HepG2 (cell line): ENCODE results near the gene RUNDC1. TPM values are rescaled to one million over a fixed set of nuclear protein-coding genes. Genes with fewer than 3 reads are reported as not detected.

Experiments used
- AGO1 ChIP-seq: fragments of 200-400 bp; formaldehyde crosslinking; IDR thresholded peaks from 2 replicates; pipeline ENCODE4 v1.6.1; 2017; ENCODE audit warnings: mild to moderate bottlenecking, low read depth, low read length, moderate library complexity; ENCODE audit not compliant: poor library complexity, severe bottlenecking
- ARID2 ChIP-seq: sonication (generic); formaldehyde crosslinking; IDR thresholded peaks from 2 replicates; pipeline ENCODE4 v1.8.1; 2022; ENCODE audit warnings: mild to moderate bottlenecking, missing genetic modification reagents, borderline replicate concordance
- ARNT ChIP-seq: fragments of 450-650 bp; IDR thresholded peaks from 2 replicates; pipeline ENCODE4 v1.6.1; 2017
- ATRX ChIP-seq: sonication (generic); formaldehyde crosslinking; IDR thresholded peaks from 2 replicates; pipeline ENCODE4 v1.4.0; 2020; ENCODE audit warnings: missing genetic modification reagents, borderline replicate concordance
- BCL6 ChIP-seq: IDR thresholded peaks from 2 replicates; pipeline ENCODE4 v1.6.1; 2016; ENCODE audit warnings: missing genetic modification reagents, missing compliant biosample characterization
- HDAC6 ChIP-seq: fragments of 200-600 bp; sonication (generic); IDR thresholded peaks from 2 replicates; pipeline ENCODE4 v1.7.0; 2017; ENCODE audit warnings: mild to moderate bottlenecking, antibody characterized with exemption, low read length, low read depth
- JUNB ChIP-seq: sonication (generic); formaldehyde crosslinking; IDR thresholded peaks from 2 replicates; pipeline ENCODE4 v1.8.0; 2022; ENCODE audit warnings: missing genetic modification reagents, mild to moderate bottlenecking, borderline replicate concordance
- KLF12 ChIP-seq: sonication (generic); formaldehyde crosslinking; IDR thresholded peaks from 2 replicates; pipeline ENCODE4 v1.4.0; 2020; ENCODE audit warnings: missing genetic modification reagents, borderline replicate concordance
- MAFK ChIP-seq, 2 experiments: IDR thresholded peaks in 1 of 2; conservative IDR thresholded peaks in 1 of 2; 2 replicates each; pipeline ENCODE4 v1.6.1; 2011; ENCODE audit warnings: improper control_type of control experiment in 2 of 2, low read length in 2 of 2
- MIXL1 ChIP-seq: IDR thresholded peaks from 2 replicates; pipeline ENCODE4 v1.6.1; 2016
- MXD3 ChIP-seq: IDR thresholded peaks from 2 replicates; pipeline ENCODE4 v1.6.1; 2016; ENCODE audit warnings: mild to moderate bottlenecking, missing biosample characterization, missing genetic modification reagents
- ZNF205 ChIP-seq: IDR thresholded peaks from 2 replicates; pipeline ENCODE4 v1.6.1; 2018; ENCODE audit warnings: missing biosample characterization, missing genetic modification reagents
- ZNF234 ChIP-seq: sonication (generic); formaldehyde crosslinking; conservative IDR thresholded peaks from 2 replicates; pipeline ENCODE4 v1.5.1; 2020; ENCODE audit warnings: mild to moderate bottlenecking, missing genetic modification reagents
- ZNF24 ChIP-seq: fragments of 450-650 bp; IDR thresholded peaks from 2 replicates; pipeline ENCODE4 v1.6.1; 2017; ENCODE audit warnings: antibody characterized with exemption, mild to moderate bottlenecking
- ZNF276 ChIP-seq: sonication (generic); formaldehyde crosslinking; IDR thresholded peaks from 2 replicates; pipeline ENCODE4 v1.4.0; 2020; ENCODE audit warnings: mild to moderate bottlenecking, low read depth, missing genetic modification reagents
- ZNF354B ChIP-seq: sonication (generic); formaldehyde crosslinking; IDR thresholded peaks from 2 replicates; pipeline ENCODE4 v1.8.0; 2022; ENCODE audit warnings: mild to moderate bottlenecking, missing genetic modification reagents
- ZSCAN21 ChIP-seq: sonication (generic); formaldehyde crosslinking; IDR thresholded peaks from 2 replicates; pipeline ENCODE4 v1.8.0; 2022; ENCODE audit warnings: mild to moderate bottlenecking, missing genetic modification reagents, moderate library complexity, borderline replicate concordance
- polyA plus RNA-seq, 8 experiments: library from polyadenylated mRNA; depleted of rRNA in 3 of 8; stranded (reverse) in 7 of 8; unstranded in 1 of 8; fragments of >200 nt; fragmentation: Illumina TruSeq in 4 of 8; extraction: Trizol in 4 of 8; gene quantifications; 2 replicates each; pipeline versions ENCODE4 v1.2.1 to v1.2.3, GENCODE V29; 2011 to 2016; ENCODE audit warnings: low read depth in 4 of 8, missing spikeins in 1 of 8, mixed read lengths in 1 of 8; ENCODE audit not compliant: insufficient read depth in 1 of 8
- total RNA-seq, 5 experiments: library from RNA; depleted of rRNA; stranded (reverse); fragments of >200 nt; fragmentation: Illumina TruSeq; extraction: Trizol; gene quantifications; 2 replicates each; pipeline ENCODE4 v1.2.3, GENCODE V29; 2016; ENCODE audit warnings: low read depth in 1 of 5
- TF ChIP-seq, protein P1 (sequence below): sonication (generic); formaldehyde crosslinking; IDR thresholded peaks from 2 replicates; pipeline ENCODE4 v1.4.0; 2020; ENCODE audit warnings: missing genetic modification reagents
- TF ChIP-seq, protein P2 (sequence below): sonication (generic); formaldehyde crosslinking; IDR thresholded peaks from 2 replicates; pipeline ENCODE4 v1.8.0; 2022; ENCODE audit warnings: missing genetic modification reagents, mild to moderate bottlenecking, inconsistent platforms, borderline replicate concordance
- TF ChIP-seq, protein P3 (sequence below): sonication (generic); formaldehyde crosslinking; IDR thresholded peaks from 2 replicates; pipeline ENCODE4 v1.4.0; 2020; ENCODE audit warnings: mild to moderate bottlenecking, missing genetic modification reagents

The RUNDC1 gene
- total and polyA plus RNA-seq, 2 of the 13 experiments (the other 11 are each of a cell fraction or from before 2014, with no cell fraction given), result 10.3 to 11.4 TPM

GRCh38 chr17:43006639-43007551, 26.5 kb downstream of the RUNDC1 start, which contains the start of gene IFI35 (continued):
- TF ChIP-seq, protein P1, sequence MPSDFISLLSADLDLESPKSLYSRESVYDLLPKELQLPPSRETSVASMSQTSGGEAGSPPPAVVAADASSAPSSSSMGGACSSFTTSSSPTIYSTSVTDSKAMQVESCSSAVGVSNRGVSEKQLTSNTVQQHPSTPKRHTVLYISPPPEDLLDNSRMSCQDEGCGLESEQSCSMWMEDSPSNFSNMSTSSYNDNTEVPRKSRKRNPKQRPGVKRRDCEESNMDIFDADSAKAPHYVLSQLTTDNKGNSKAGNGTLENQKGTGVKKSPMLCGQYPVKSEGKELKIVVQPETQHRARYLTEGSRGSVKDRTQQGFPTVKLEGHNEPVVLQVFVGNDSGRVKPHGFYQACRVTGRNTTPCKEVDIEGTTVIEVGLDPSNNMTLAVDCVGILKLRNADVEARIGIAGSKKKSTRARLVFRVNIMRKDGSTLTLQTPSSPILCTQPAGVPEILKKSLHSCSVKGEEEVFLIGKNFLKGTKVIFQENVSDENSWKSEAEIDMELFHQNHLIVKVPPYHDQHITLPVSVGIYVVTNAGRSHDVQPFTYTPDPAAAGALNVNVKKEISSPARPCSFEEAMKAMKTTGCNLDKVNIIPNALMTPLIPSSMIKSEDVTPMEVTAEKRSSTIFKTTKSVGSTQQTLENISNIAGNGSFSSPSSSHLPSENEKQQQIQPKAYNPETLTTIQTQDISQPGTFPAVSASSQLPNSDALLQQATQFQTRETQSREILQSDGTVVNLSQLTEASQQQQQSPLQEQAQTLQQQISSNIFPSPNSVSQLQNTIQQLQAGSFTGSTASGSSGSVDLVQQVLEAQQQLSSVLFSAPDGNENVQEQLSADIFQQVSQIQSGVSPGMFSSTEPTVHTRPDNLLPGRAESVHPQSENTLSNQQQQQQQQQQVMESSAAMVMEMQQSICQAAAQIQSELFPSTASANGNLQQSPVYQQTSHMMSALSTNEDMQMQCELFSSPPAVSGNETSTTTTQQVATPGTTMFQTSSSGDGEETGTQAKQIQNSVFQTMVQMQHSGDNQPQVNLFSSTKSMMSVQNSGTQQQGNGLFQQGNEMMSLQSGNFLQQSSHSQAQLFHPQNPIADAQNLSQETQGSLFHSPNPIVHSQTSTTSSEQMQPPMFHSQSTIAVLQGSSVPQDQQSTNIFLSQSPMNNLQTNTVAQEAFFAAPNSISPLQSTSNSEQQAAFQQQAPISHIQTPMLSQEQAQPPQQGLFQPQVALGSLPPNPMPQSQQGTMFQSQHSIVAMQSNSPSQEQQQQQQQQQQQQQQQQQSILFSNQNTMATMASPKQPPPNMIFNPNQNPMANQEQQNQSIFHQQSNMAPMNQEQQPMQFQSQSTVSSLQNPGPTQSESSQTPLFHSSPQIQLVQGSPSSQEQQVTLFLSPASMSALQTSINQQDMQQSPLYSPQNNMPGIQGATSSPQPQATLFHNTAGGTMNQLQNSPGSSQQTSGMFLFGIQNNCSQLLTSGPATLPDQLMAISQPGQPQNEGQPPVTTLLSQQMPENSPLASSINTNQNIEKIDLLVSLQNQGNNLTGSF (CRISPR knock-in tag), result no peak
- TF ChIP-seq KLF12 (no peak), ZSCAN21 (no peak), ZNF276 (CRISPR knock-in tag) (no peak; the same call in 1 of the 2 replicates), BCL6 (peak; percentile 8; the same call in 1 of the 2 replicates), MIXL1 (no peak; the same call in 1 of the 2 replicates), JUNB (CRISPR knock-in tag) (no peak), HDAC6 (no peak), ARID2 (CRISPR knock-in tag) (no peak), AGO1 (no peak), ZNF205 (CRISPR knock-in tag) (peak; percentile 14; the same call in 1 of the 2 replicates), MXD3 (CRISPR knock-in tag) (peak; percentile 52), ATRX (CRISPR knock-in tag) (no peak), ZNF354B (CRISPR knock-in tag) (no peak), ARNT (no peak), ZNF24 (no peak), ZNF234 (CRISPR knock-in tag) (no peak), MAFK (conservative IDR thresholded peaks at IDR 0.05 in 1 of 2, IDR thresholded peaks at IDR 0.05 in 1 of 2; ENCODE audit: low read length in 2 of 2) (no peak)
- TF ChIP-seq, protein P2, sequence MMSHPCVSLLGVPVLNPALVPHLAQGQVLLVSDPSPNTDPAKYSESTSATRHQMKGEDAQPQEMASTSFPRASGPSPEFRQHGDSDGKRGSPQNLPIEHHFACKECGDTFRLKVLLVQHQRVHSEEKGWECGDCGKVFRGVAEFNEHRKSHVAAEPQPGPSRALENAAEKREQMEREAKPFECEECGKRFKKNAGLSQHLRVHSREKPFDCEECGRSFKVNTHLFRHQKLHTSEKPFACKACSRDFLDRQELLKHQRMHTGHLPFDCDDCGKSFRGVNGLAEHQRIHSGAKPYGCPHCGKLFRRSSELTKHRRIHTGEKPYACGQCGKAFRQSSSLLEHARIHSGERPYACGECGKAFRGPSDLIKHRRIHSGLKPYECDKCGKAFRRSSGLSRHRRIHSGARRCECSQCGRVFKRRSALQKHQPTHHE, result no peak; the same call in 1 of the 2 replicates
- TF ChIP-seq, protein P3, sequence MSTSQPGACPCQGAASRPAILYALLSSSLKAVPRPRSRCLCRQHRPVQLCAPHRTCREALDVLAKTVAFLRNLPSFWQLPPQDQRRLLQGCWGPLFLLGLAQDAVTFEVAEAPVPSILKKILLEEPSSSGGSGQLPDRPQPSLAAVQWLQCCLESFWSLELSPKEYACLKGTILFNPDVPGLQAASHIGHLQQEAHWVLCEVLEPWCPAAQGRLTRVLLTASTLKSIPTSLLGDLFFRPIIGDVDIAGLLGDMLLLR (CRISPR knock-in tag), result no peak
